WTC11 (cell line): ENCODE results near the gene PLIN3.

Experiments
- CREM ChIP-seq: sonication (generic); formaldehyde crosslinking; IDR thresholded peaks from 2 replicates; pipeline ENCODE4 v1.8.1; 2022; ENCODE audit warnings: mild to moderate bottlenecking, missing genetic modification reagents, moderate library complexity
- RELA ChIP-seq: sonication (generic); formaldehyde crosslinking; IDR thresholded peaks from 2 replicates; pipeline ENCODE4 v1.8.1; 2022; ENCODE audit warnings: missing genetic modification reagents, mild to moderate bottlenecking, borderline replicate concordance
- SMAD4 ChIP-seq: sonication (generic); formaldehyde crosslinking; IDR thresholded peaks from 2 replicates; pipeline ENCODE4 v1.8.0; 2022; ENCODE audit warnings: mild to moderate bottlenecking, missing genetic modification reagents
- SOX15 ChIP-seq: fragments of 250-450 bp; sonication (Bioruptor Pico); IDR thresholded peaks from 2 replicates; pipeline ENCODE4 v1.9.0; 2021; ENCODE audit warnings: mild to moderate bottlenecking
- TCF7 ChIP-seq: sonication (generic); formaldehyde crosslinking; IDR thresholded peaks from 2 replicates; pipeline ENCODE4 v1.8.0; 2022; ENCODE audit warnings: mild to moderate bottlenecking, low read depth, missing genetic modification reagents, moderate library complexity
- ZNF671 ChIP-seq: fragments of 250-450 bp; sonication (Bioruptor Pico); IDR thresholded peaks from 2 replicates; pipeline ENCODE4 v1.8.0; 2021; ENCODE audit warnings: mild to moderate bottlenecking
- TF ChIP-seq, protein P1 (sequence below): sonication (generic); formaldehyde crosslinking; conservative IDR thresholded peaks from 2 replicates; pipeline ENCODE4 v1.8.1; 2022; ENCODE audit warnings: mild to moderate bottlenecking, missing genetic modification reagents
- TF ChIP-seq, protein P2 (sequence below): sonication (generic); formaldehyde crosslinking; IDR thresholded peaks from 2 replicates; pipeline ENCODE4 v1.8.1; 2023; ENCODE audit warnings: mild to moderate bottlenecking, moderate library complexity, missing genetic modification reagents
- TF ChIP-seq, protein P3 (sequence below): fragments of 200-600 bp; IDR thresholded peaks from 2 replicates; pipeline ENCODE4 v1.8.0; 2022; ENCODE audit warnings: antibody characterized with exemption
- TF ChIP-seq, protein P4 (sequence below): sonication (generic); formaldehyde crosslinking; IDR thresholded peaks from 2 replicates; pipeline ENCODE4 v1.8.1; 2023; ENCODE audit warnings: mild to moderate bottlenecking, missing genetic modification reagents, moderate library complexity

DNA sequence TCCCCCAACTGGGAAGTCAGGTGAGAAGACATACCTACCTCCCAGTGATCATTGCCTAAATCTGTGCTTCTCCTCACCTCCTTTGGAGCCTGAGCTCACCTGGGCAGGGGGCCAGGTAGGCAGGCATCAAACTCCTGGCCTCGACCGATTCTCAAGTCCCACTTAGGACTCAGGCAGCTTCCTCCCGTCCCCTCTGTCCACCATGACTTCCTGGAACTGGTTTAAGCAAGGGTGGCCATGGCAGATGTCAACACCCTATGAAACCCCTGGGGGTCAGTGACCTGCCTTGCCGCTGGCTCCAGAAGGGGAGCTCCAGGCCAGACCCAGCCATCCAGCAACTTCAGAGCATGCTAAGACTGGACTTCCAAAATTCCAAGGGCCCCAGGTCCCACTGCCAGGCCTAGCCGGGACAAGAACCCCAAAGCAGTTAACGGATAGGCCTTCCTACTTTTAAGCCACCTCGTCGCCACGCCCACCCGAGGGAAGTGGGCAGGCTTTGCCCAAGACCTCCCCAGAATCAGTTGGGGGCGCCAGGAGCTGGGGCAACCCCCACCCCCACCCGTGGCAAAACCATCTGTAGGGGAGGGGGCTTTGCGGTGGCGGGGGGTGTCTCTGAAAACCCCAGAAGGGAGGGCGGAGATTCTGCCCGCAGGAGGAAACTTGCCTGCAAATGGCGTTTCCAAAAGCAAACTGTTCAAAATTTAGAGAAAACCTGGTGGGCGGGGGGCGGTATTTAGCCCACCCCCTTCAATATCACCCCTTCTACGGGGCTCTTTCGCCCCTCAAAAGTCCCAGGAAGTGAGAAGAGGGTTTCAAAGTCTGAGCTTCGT, 657 bp downstream of the PLIN3 start:
- TF ChIP-seq TCF7 (CRISPR knock-in tag): no peak
- no peak for TF ChIP-seq ZNF671 (CRISPR knock-in tag)
- TF ChIP-seq, protein P1, sequence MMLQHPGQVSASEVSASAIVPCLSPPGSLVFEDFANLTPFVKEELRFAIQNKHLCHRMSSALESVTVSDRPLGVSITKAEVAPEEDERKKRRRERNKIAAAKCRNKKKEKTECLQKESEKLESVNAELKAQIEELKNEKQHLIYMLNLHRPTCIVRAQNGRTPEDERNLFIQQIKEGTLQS (CRISPR knock-in tag): no peak
- TF ChIP-seq, protein P2, sequence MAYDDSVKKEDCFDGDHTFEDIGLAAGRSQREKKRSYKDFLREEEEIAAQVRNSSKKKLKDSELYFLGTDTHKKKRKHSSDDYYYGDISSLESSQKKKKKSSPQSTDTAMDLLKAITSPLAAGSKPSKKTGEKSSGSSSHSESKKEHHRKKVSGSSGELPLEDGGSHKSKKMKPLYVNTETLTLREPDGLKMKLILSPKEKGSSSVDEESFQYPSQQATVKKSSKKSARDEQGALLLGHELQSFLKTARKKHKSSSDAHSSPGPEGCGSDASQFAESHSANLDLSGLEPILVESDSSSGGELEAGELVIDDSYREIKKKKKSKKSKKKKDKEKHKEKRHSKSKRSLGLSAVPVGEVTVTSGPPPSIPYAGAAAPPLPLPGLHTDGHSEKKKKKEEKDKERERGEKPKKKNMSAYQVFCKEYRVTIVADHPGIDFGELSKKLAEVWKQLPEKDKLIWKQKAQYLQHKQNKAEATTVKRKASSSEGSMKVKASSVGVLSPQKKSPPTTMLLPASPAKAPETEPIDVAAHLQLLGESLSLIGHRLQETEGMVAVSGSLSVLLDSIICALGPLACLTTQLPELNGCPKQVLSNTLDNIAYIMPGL (CRISPR knock-in tag): no peak
- TF ChIP-seq, protein P3, sequence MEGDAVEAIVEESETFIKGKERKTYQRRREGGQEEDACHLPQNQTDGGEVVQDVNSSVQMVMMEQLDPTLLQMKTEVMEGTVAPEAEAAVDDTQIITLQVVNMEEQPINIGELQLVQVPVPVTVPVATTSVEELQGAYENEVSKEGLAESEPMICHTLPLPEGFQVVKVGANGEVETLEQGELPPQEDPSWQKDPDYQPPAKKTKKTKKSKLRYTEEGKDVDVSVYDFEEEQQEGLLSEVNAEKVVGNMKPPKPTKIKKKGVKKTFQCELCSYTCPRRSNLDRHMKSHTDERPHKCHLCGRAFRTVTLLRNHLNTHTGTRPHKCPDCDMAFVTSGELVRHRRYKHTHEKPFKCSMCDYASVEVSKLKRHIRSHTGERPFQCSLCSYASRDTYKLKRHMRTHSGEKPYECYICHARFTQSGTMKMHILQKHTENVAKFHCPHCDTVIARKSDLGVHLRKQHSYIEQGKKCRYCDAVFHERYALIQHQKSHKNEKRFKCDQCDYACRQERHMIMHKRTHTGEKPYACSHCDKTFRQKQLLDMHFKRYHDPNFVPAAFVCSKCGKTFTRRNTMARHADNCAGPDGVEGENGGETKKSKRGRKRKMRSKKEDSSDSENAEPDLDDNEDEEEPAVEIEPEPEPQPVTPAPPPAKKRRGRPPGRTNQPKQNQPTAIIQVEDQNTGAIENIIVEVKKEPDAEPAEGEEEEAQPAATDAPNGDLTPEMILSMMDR: no peak
- TF ChIP-seq SOX15 (CRISPR knock-in tag): no peak
- 0 out of 2 replicates have a peak, but pooled peaks have one; percentile 28 for TF ChIP-seq CREM (CRISPR knock-in tag)
- TF ChIP-seq, protein P4, sequence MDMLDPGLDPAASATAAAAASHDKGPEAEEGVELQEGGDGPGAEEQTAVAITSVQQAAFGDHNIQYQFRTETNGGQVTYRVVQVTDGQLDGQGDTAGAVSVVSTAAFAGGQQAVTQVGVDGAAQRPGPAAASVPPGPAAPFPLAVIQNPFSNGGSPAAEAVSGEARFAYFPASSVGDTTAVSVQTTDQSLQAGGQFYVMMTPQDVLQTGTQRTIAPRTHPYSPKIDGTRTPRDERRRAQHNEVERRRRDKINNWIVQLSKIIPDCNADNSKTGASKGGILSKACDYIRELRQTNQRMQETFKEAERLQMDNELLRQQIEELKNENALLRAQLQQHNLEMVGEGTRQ: no peak
- no peak for TF ChIP-seq RELA (CRISPR knock-in tag)
- no peak for TF ChIP-seq SMAD4 (CRISPR knock-in tag)
